H9 (cell line): ENCODE results near the gene SP2. TPM values are rescaled to one million over a fixed set of nuclear protein-coding genes. Genes with fewer than 3 reads are reported as not detected.

ENCODE experiments used
- DNase-seq: peaks from one replicate; pipeline ENCODE4 v3.0.0-alpha.2; 2017
- H2AFZ ChIP-seq: one replicate; pipeline ENCODE4 v1.6.1; 2013; ENCODE audit warnings: mild to moderate bottlenecking, low read length, control low read depth, moderate library complexity
- H2AK5ac ChIP-seq: 2 replicates; pipeline ENCODE4 v1.6.1; 2013; ENCODE audit warnings: low read length, control low read depth, mixed read lengths; ENCODE audit not compliant: insufficient read length
- H2BK120ac ChIP-seq: one replicate; pipeline ENCODE4 v1.6.1; 2013; ENCODE audit warnings: low read depth, mild to moderate bottlenecking, low read length, control low read depth, inconsistent platforms; ENCODE audit not compliant: poor library complexity, severe bottlenecking
- H2BK12ac ChIP-seq: 2 replicates; pipeline ENCODE4 v1.6.1; 2013; ENCODE audit warnings: low read length, control low read depth, mixed read lengths, low read depth; ENCODE audit not compliant: insufficient read length
- H2BK15ac ChIP-seq: 2 replicates; pipeline ENCODE4 v1.6.1; 2013; ENCODE audit warnings: low read depth, low read length, control low read depth
- H2BK20ac ChIP-seq: one replicate; pipeline ENCODE4 v1.6.1; 2013; ENCODE audit warnings: low read depth, mild to moderate bottlenecking, low read length, control low read depth, inconsistent platforms; ENCODE audit not compliant: poor library complexity, severe bottlenecking
- H2BK5ac ChIP-seq: 2 replicates; pipeline ENCODE4 v1.6.1; 2013; ENCODE audit warnings: low read length, control low read depth, mixed read lengths; ENCODE audit not compliant: insufficient read length
- H3K14ac ChIP-seq: 2 replicates; pipeline ENCODE4 v1.6.1; 2013; ENCODE audit warnings: low read length, control low read depth; ENCODE audit not compliant: insufficient read depth
- H3K18ac ChIP-seq: 2 replicates; pipeline ENCODE4 v1.6.1; 2013; ENCODE audit warnings: low read depth, mild to moderate bottlenecking, mixed read lengths, low read length, control low read depth; ENCODE audit not compliant: insufficient read length
- H3K23ac ChIP-seq: 2 replicates; pipeline ENCODE4 v1.6.1; 2013; ENCODE audit warnings: low read length, control low read depth, mixed read lengths, low read depth; ENCODE audit not compliant: insufficient read length
- H3K23me2 ChIP-seq: 2 replicates; pipeline ENCODE4 v1.6.1; 2013; ENCODE audit warnings: low read depth, mild to moderate bottlenecking, mixed read lengths, low read length, control low read depth; ENCODE audit not compliant: insufficient read length, poor library complexity, severe bottlenecking
- H3K27ac ChIP-seq: 2 replicates; pipeline ENCODE4 v1.5.1; 2013; ENCODE audit warnings: low read length, control low read depth, mixed read lengths, low read depth; ENCODE audit not compliant: insufficient read length
- H3K27me3 ChIP-seq: 2 replicates; pipeline ENCODE4 v1.6.1; 2013; ENCODE audit warnings: low read length, control low read depth, inconsistent platforms; ENCODE audit not compliant: insufficient read depth
- H3K4ac ChIP-seq: 2 replicates; pipeline ENCODE4 v1.6.1; 2013; ENCODE audit warnings: low read depth, mild to moderate bottlenecking, control low read depth, inconsistent platforms, low read length, moderate library complexity
- H3K4me1 ChIP-seq: 2 replicates; pipeline ENCODE4 v1.6.1; 2013; ENCODE audit warnings: low read length, control low read depth, inconsistent platforms; ENCODE audit not compliant: insufficient read depth
- H3K4me2 ChIP-seq: 2 replicates; pipeline ENCODE4 v1.6.1; 2013; ENCODE audit warnings: low read length, control low read depth, mixed read lengths; ENCODE audit not compliant: insufficient read length, insufficient read depth
- H3K56ac ChIP-seq: 2 replicates; pipeline ENCODE4 v1.6.1; 2013; ENCODE audit warnings: low read depth, mild to moderate bottlenecking, mixed read lengths, low read length, control low read depth; ENCODE audit not compliant: insufficient read length
- H3K79me1 ChIP-seq: 2 replicates; pipeline ENCODE4 v1.6.1; 2013; ENCODE audit warnings: low read depth, mild to moderate bottlenecking, moderate library complexity, low read length, control low read depth, inconsistent platforms; ENCODE audit not compliant: insufficient read depth, poor library complexity, severe bottlenecking
- H3K79me2 ChIP-seq: 2 replicates; pipeline ENCODE4 v1.6.1; 2013; ENCODE audit warnings: low read length, control low read depth, inconsistent platforms; ENCODE audit not compliant: insufficient read depth
- H3K9ac ChIP-seq: 2 replicates; pipeline ENCODE4 v1.6.1; 2013; ENCODE audit warnings: low read length, control low read depth, mixed read lengths; ENCODE audit not compliant: insufficient read length; ENCODE audit errors: extremely low read depth
- H3K9me3 ChIP-seq: one replicate; pipeline ENCODE4 v1.6.1; 2013; ENCODE audit warnings: low read depth, low read length, inconsistent platforms; ENCODE audit not compliant: control insufficient read depth
- H3T11ph ChIP-seq: one replicate; pipeline ENCODE4 v1.6.1; 2013; ENCODE audit warnings: mild to moderate bottlenecking, low read length, control low read depth, inconsistent platforms
- H4K20me1 ChIP-seq: one replicate; pipeline ENCODE4 v1.6.1; 2013; ENCODE audit not compliant: control insufficient read depth, insufficient read length, insufficient read depth
- H4K5ac ChIP-seq: 2 replicates; pipeline ENCODE4 v1.6.1; 2013; ENCODE audit warnings: low read depth, mild to moderate bottlenecking, mixed read lengths, low read length, control low read depth; ENCODE audit not compliant: insufficient read length
- H4K8ac ChIP-seq: replicated peaks from 2 replicates; pipeline ENCODE4 v1.6.1; 2013; ENCODE audit warnings: low read length, control low read depth, mixed read lengths, low read depth; ENCODE audit not compliant: insufficient read length
- H4K91ac ChIP-seq: 2 replicates; pipeline ENCODE4 v1.6.1; 2013; ENCODE audit warnings: low read depth, mild to moderate bottlenecking, moderate library complexity, mixed read lengths, low read length, control low read depth; ENCODE audit not compliant: insufficient read length
- H3K27ac Mint-ChIP-seq, 3 experiments: 2 replicates in 2 of 3; 3 replicates in 1 of 3; pipeline ENCODE4 v1.8.0; 2020 to 2021; ENCODE audit warnings: mixed read lengths in 3 of 3, mild to moderate bottlenecking in 1 of 3, moderate library complexity in 1 of 3
- H3K27me3 Mint-ChIP-seq: 2 replicates; pipeline ENCODE4 v1.8.0; 2021; ENCODE audit warnings: low read depth, mild to moderate bottlenecking, moderate library complexity, mixed read lengths
- H3K36me3 Mint-ChIP-seq, 3 experiments: 2 replicates in 2 of 3; 3 replicates in 1 of 3; pipeline ENCODE4 v1.8.0; 2020 to 2021; ENCODE audit warnings: low read depth in 3 of 3, mixed read lengths in 3 of 3; ENCODE audit not compliant: insufficient read depth in 1 of 3
- H3K4me1 Mint-ChIP-seq, 2 experiments: 2 replicates each; pipeline ENCODE4 v1.8.0; 2020; ENCODE audit warnings: mixed read lengths in 2 of 2
- H3K4me3 Mint-ChIP-seq, 2 experiments: 2 replicates in 1 of 2; 3 replicates in 1 of 2; pipeline ENCODE4 v1.8.0; 2020 to 2021; ENCODE audit warnings: mild to moderate bottlenecking in 2 of 2, mixed read lengths in 2 of 2, moderate library complexity in 1 of 2
- H3K9me3 Mint-ChIP-seq, 2 experiments: 2 replicates in 1 of 2; 3 replicates in 1 of 2; pipeline ENCODE4 v1.8.0; 2020; ENCODE audit warnings: mild to moderate bottlenecking in 2 of 2, mixed read lengths in 2 of 2, moderate library complexity in 1 of 2
- CTCF ChIP-seq: fragments of 200-600 bp; sonication (generic); conservative IDR thresholded peaks from 3 replicates; pipeline ENCODE4 v1.8.0; 2021; ENCODE audit warnings: antibody characterized with exemption, mild to moderate bottlenecking
- WGBS: extraction: QIAGEN DNeasy Blood & Tissue Kit; methylation state at CpG from one replicate; pipeline ENCODE4 v1.1.7; 2013; ENCODE audit warnings: missing lambda C conversion rate, low lambda C conversion rate, mixed read lengths; ENCODE audit not compliant: insufficient read length; ENCODE audit errors: extremely low coverage; 5-methylcytosine and 5-hydroxymethylcytosine counted together
- total RNA-seq: library from RNA; stranded (reverse); gene quantifications from 2 replicates; pipeline ENCODE4 v1.2.1, GENCODE V29; 2021

SP2 gene
- total RNA-seq, 1 experiment from 2014 or later: 19.3 TPM

- no peak overlapping the region for H4K91ac ChIP-seq
- no peak overlapping the region for H3K27ac ChIP-seq
- H3K4me3 Mint-ChIP-seq: no peak overlapping the region
- H2BK15ac ChIP-seq: no peak overlapping the region
- no peaks in the 10 kb centered on the region for H3K79me1 ChIP-seq
- peaks cover 16% of the 10 kb centered on the region for H3K27me3 Mint-ChIP-seq
- H3K4me1 Mint-ChIP-seq: peaks cover 10 to 40% of the 10 kb centered on the region in 2 experiments
- H2BK12ac ChIP-seq: no peak overlapping the region
- TF ChIP-seq CTCF: no peak
- H3K23me2 ChIP-seq: no peaks in the 10 kb centered on the region
- no peaks in the 10 kb centered on the region for H3K27me3 ChIP-seq
- no peak overlapping the region for H2AFZ ChIP-seq
- no peak overlapping the region for H3T11ph ChIP-seq
- no peaks in the 10 kb centered on the region for H4K20me1 ChIP-seq
- H4K5ac ChIP-seq: no peak overlapping the region
- no peak overlapping the region for H3K9ac ChIP-seq
- H3K9me3 Mint-ChIP-seq: no peaks in the 10 kb centered on the region
- H3K23ac ChIP-seq: no peak overlapping the region
- no peak overlapping the region for H2BK20ac ChIP-seq
- no peaks in the 10 kb centered on the region for H3K79me2 ChIP-seq
- H3K27ac Mint-ChIP-seq: no peak overlapping the region
- H2AK5ac ChIP-seq: no peak overlapping the region
- H2BK120ac ChIP-seq: no peak overlapping the region
- H3K56ac ChIP-seq: no peak overlapping the region
- H3K4ac ChIP-seq: no peak overlapping the region
- H3K9me3 ChIP-seq: no peaks in the 10 kb centered on the region
- no peaks in the 10 kb centered on the region; the same call in 1 of the 2 replicates for H3K4me1 ChIP-seq
- H3K14ac ChIP-seq: no peak overlapping the region
- H2BK5ac ChIP-seq: no peak overlapping the region
- DNase-seq: no peak
- H3K18ac ChIP-seq: no peak overlapping the region
- no CpG with 5 or more reads among the region's 7 CpGs for WGBS
- H4K8ac ChIP-seq: no peak overlapping the region
- H3K4me2 ChIP-seq: no peak overlapping the region
- no peaks in the 10 kb centered on the region for H3K36me3 Mint-ChIP-seq
These were observed 59.7 kb downstream of the SP2 start for GRCh38 chr17:47955497-47956461.
